ENCODE results near the gene ASTN2.

ASTN2 gene

DNA sequence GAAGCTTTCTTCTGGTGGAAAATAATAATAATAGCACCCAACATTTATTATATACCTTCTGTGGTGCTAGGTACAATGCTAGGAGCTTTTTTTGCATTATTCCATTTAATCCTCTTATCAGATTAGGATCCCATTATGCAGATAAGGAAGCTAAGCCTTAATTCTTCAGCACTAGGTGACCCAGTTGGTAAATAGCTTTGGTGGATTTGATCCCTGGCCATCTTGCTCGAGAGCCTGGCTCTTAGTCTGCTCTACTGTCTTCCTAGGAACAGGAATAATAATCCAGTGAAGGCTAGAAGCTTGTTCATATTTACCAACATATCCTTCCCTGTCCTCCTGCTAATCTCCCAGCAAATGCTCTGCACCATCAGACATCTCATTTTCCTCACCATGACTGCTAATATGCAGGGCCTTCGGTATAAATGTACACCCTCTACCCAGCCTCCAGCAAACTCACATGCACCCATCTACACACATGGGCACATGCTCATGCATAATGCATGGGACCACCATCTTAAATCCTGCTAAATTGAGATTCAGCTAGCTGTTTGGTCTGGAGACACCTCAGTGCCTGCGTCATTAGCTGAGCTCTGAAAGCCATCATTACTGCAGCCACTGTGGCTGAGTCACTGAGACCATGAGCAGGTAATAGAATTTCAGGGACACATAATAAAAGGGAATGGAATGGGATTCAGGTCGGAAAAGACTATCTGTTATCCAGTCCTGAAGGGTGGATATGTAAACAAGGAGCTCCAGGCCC is 640.3 kb downstream of the ASTN2 start:
- no peak for DNase-seq

DNA sequence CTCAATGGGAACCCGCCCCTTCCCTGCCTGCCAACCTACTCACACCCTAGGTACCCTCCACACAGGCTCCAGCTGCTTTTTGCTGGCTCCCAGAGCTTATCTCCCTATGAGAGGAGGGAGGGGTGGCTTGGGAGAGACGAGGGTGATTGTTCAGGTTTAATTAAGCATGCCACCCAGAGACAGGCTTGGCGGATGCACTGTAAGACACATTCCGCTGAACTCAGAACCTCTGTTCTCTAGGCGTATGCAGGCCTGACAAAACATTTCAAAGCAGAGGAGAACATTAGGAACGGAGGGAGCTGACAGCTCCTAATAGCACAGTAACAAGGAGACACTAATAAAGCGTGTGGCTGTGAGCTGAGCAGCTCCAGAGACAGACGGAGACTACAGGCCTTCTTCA is 647.6 kb downstream of the ASTN2 start:
- peak; percentile 77 for DNase-seq

DNA sequence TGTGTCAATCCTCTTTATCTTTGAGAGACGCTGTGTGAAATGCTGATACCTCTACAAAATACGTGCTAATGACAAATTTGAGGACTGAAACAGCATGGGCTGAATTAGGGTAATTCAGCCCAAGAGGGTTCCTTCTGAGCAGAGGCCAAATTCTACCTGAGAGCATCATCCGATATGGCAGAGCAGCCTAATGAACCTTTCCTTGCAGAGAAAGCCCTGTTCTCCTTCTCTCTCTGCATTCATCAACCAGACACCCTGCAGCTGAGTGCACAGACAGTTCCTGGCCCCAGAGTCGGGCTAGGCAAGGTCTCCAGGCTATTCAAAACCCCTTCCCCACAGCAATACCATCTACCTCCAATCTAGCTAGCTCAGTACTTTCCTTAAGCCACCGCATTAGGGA is 649.8 kb downstream of the ASTN2 start:
- no peak for DNase-seq

DNA sequence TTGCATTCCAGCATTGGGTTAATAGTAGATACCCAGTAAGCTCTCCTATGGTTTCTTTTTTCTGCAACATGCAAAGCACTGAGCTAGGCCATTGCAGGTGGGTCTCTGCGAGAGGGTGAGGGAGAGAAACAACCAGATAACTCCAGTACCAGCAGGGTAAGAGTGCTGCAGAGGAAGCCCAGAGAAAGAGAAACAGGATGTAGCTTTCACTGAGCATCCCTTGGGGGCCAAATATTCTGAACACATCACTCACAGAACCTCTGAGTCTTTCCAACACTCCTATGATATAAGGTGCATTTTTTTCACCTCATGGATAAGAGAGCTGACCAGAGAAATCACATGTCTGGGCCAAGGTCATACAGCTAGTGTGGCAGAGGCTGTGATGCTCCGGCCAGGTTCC is 651.1 kb downstream of the ASTN2 start:
- DNase-seq, result no peak

DNA sequence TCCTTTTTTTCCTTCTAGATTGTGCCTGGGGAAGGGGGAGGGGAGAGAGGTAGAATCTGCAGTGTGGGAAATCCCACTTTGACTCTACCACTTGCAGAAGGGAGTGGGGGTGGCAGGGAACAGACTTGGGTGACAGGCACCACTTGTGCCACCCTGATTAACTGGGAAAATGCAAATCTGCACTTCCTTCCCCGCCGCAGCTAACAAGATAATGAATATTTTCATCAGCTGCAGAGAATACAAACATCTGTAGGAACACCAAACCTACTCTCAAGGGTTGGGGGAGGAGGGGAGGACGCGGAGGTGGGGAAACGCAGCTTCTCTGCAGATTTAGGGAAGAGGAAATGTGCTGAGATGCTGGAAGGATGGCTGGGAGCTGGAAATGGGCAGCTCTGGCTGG is 654.2 kb downstream of the ASTN2 start:
- DNase-seq, result no peak

DNA sequence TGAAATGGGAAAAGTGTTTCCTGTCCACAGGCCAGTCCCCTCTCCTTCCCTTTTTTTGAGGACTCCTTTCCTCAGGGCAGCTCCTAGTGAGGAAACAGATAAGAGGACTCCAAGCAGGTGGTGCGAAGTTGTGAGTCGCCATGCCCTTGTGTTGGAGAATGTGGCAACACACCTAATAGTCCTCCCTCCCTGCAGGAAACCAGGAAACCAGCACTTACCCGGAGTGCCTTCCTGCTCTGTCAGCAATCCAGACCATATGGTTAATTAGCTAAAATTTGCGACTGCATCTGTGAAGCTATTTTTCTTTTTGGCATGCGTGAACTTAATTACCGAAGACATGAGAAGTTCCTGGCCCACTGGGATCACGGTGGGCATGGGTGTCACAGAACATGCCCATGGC is 657.8 kb downstream of the ASTN2 start:
- no peak for DNase-seq

DNA sequence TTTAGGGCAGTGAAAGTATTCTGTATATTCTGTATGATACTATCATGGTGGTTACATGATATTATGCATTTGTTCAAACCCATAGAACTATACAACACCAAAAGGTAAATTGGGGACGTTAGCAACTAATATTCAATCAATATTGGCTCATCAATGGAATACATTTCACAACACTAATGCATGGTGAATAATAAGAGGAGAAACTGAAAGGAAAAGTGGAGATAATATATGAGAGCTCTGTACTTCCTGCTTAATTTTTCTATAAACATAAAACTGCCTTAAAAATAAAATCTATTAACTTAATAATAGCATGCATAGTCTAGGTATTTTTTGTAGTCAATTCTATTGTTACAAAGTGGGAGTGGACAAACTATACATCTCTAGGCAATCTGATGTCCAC is 661.5 kb downstream of the ASTN2 start:
- DNase-seq, result no peak

GRCh38 chr9:116750510-116750909 is 664.3 kb downstream of the ASTN2 start:
- DNase-seq, result no peak

- DNase-seq, result no peak
These were observed 665.1 kb downstream of the ASTN2 start for GRCh38 chr9:116749772-116750171.

DNA sequence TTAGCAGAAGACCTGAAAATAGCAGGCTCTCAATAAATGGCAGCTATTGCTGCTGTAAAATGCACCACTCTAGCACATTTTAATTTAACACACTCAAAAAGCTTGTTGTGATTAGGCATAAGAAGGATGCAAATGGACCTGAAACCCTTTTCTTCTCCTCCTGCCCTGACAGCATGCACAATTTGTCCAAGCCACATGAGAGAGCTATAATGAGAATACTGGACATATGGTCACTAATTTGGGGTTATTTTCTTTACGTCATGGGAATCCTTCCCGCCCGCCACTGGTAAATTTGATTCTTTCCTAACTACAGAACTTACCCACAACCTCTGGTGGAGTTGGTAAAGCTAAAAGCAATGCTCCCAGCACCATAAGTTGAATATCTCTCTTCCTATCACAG is 665.7 kb downstream of the ASTN2 start:
- DNase-seq, result no peak

- no peak for DNase-seq
These were observed 673.1 kb downstream of the ASTN2 start for GRCh38 chr9:116741742-116742141.

DNA sequence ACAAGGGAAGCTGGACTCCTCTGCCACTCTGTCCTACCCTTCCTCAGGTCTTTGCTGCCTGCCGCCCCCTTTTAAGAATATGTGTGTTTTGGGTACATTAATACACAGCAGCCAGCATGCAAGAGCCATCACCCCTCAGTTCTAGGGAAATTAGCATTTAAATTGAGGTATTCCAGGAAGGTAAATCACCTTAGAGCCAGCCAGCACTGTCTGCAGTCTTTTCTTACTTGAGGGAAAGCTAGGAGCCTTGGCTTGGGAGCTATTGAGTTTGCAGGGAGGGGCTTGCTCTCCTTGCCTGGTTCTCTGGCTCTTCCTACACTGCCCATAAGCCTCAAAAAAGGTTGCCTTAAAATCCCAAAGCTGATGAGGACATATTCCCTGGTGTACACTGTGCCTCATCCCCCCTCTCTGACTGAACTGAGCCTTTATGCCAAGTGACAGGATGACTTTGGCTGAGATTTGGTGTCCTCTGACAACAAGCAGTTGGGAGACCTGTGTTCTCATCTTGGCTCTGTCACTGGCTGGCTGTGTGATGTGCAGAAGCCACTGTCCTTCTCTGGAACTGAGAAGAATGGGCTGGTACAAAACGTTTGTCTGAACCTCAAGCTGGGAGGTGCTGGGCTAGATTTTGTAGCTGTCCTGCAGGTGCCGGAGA is 673.6 kb downstream of the ASTN2 start:
- DNase-seq, result no peak

GRCh38 chr9:116737152-116737546 is 677.7 kb downstream of the ASTN2 start:
- DNase-seq, result no peak

DNA sequence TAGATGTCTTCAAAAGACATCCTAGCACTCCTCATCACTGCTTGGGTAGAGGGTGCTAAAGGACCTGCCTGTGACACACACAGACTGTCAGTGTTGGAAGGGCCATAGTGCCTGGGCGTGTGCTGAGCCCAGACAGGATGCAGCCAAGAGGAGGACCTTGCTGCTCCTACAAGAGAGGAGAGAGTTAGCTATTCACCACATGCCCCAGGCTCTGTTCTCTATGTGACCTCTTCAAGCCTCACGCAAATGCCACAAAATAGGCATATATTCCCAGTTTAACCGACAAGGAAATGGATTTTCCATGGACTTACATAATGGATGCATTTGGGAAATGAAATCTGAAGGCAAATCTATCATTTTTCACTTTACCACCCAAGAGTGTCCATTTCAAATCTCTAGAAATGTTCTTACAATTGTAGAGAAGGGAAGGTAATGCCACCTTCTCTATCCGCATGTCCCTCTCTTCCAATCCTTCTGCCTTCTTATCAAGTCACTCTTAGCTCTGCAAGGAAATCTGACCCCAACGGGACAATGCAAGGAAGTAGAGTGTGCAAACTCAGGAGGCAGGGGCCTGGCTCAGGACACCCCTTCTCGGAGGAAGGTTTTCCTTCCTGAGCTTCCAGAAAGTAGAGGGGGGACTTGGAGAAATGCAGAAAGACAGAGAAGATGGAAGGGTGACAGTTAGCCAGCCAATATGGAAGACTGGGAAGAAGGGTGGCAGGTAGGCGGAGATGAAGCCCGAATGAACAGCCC is 678.3 kb downstream of the ASTN2 start:
- DNase-seq, result no peak

GRCh38 chr9:116733010-116733641 is 681.7 kb downstream of the ASTN2 start:
- no peak for DNase-seq

- DNase-seq, result no peak
These were observed 688.3 kb downstream of the ASTN2 start for GRCh38 chr9:116726602-116727001.

- DNase-seq, result no peak
These were observed 690.7 kb downstream of the ASTN2 start for GRCh38 chr9:116724123-116724522.

DNA sequence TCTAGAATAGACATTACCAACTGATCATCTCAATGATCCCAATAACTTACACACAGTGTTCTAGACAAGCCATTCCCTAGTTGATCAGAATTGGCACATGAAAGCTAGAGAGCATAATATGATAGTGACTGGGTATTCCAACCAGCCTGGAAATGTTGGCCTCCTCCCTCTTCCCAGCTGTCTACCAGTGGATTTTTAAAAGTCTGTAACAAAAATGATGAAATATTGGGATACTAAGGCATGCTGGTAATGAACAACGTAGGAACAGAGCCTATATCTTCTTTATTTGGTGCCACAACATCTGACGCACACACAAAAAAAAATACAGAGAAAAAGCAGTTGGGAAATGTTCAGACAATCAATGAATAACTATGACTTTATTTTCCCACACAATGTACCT is 692.9 kb downstream of the ASTN2 start:
- no peak for DNase-seq

GRCh38 chr9:116721411-116721810 is 693.4 kb downstream of the ASTN2 start:
- DNase-seq, result no peak

- no peak for DNase-seq
These were observed 694.7 kb downstream of the ASTN2 start for GRCh38 chr9:116720111-116720510.

DNA sequence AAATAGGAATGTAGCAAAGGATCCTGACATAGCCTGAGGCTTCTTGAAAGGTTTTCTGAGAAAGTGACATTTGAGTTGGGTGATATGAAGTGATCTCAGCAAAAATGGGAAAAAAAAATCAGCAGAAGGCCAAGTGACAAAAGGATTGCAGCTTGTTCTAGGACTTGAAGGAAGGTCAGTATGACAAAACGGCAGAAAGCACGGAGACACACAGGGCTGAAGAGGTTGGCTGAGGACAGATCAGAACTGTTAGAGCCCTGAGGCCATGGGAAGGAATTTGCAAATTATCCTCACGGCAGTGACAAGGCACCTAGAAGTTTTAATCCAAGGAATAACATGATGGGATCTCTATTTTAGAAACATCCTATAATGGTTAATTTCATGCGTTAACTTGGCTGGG is 696.7 kb downstream of the ASTN2 start:
- DNase-seq, result no peak

- no peak for DNase-seq
These were observed 697.7 kb downstream of the ASTN2 start for GRCh38 chr9:116717150-116717549.

- DNase-seq, result no peak
These were observed 698.4 kb downstream of the ASTN2 start for GRCh38 chr9:116716438-116716837.

- no peak for DNase-seq
These were observed 699.1 kb downstream of the ASTN2 start for GRCh38 chr9:116715751-116716150.
